GM18873 (cell line): ENCODE results near the gene FRG1.
"Not testable (repeated sequence)": the region's sequence is repeated elsewhere in the genome, so short reads cannot be mapped to it uniquely, and the experiment has no call there.

Experiments
- ATAC-seq: cut with Tn5 transposase; IDR thresholded peaks from one replicate; pipeline ENCODE4 v1.9.1; 2021; ENCODE audit warnings: mild to moderate bottlenecking, moderate library complexity, moderate number of reproducible peaks; ENCODE audit not compliant: unreplicated experiment, low FRiP score

The FRG1 gene

DNA sequence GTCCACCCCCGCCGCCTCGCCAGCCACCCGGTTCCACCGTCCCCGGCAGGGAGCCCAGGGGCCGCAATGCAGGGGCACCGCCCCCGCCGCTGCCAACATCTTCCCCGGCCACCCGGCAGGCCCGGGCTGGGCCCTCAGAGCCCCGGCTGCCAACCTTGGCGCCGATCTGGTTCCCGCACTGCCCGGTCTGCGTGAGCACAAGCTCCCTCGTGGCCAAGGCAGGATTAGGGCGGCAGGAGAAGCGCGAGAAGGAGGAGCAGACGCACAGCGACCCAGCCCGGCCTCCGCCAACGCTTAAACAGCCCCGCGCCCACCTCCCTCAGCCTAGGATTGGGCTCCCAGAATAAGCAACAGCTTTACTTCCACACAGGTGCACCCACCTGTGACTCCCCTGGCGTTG, 44.0 kb downstream of the FRG1 start:
- not testable (repeated sequence) for ATAC-seq

DNA sequence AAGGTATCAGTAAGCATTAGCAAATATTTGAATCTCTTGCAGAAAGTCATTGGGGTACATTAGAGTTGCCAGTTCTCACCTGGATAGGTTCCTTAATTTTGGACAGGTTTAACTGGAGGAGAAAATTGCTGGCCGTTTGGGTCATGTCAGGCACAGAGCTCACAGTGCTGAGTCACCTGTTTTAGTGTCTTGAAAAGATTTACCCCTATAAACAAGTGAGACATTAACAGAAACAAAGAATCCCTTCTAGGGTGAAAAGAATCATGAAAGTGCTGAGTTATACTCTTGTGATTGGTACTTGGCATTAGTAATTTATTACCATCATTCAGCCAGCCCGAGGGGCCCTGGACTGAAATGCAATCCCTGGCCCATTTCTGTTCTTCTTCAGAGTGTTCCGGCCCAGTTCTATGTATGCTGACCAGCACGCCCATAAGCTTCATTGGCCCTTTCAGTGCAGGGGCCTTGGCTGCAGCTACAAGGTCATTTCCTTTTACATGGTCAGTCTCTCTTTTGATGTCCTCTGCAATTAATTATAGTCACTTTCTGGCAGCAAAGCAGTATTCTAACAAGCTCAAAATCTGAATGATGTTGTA, 45.1 kb downstream of the FRG1 start:
- not testable (repeated sequence) for ATAC-seq

DNA sequence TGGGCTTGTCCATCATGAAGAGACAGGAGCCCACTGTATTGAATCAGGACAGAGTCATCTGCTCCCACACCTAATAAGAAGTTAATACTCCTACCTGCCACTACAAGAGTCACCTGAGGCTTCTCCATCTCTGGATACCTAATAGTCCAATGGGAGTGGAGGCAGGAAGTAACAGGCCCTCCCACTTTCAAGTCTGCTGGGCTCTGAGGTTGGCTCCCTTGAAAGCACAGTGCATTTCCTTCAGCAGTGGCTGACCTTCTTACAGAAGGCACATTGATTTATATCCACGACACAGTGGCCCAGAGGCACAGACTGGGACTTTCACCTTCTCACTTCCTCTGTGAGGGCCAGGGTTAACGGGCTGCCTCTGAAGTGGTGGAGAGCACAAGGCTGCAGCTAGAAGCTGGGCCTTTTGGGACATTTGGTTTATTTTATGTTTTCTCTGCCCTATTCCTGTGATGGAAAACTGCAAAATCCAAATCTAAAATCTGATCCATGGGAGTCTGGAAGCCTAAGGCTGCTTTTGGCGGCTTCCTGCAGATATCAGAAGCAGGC, 48.3 kb downstream of the FRG1 start:
- ATAC-seq = no peak

DNA sequence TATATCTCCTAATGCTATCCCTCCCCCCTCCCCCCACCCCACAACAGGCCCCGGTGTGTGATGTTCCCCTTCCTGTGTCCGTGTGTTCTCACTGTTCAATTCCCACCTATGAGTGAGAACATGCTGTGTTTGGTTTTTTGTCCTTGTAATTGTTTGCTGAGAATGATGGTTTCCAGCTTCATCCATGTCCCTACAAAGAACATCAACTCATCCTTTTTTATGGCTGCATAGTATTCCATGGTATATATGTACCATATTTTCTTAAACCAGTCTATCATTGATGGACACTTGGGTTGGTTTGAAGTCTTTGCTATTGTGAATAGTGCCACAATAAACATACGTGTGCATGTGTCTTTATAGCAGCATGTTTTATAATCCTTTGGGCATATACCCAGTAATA, 49.3 kb downstream of the FRG1 start:
- ATAC-seq = not testable (repeated sequence)
